H9 (cell line): ENCODE results near the gene FMO3. TPM values are rescaled to one million over a fixed set of nuclear protein-coding genes. Genes with fewer than 3 reads are reported as not detected.
A peak's percentile ranks its signal among the peaks of the same experiment; 100 is the strongest.

ENCODE experiments used
- DNase-seq: peaks from one replicate; pipeline ENCODE4 v3.0.0-alpha.2; 2017
- H2AFZ ChIP-seq: one replicate; pipeline ENCODE4 v1.6.1; 2013; ENCODE audit warnings: mild to moderate bottlenecking, low read length, control low read depth, moderate library complexity
- H2AK5ac ChIP-seq: 2 replicates; pipeline ENCODE4 v1.6.1; 2013; ENCODE audit warnings: low read length, control low read depth, mixed read lengths; ENCODE audit not compliant: insufficient read length
- H2BK120ac ChIP-seq: one replicate; pipeline ENCODE4 v1.6.1; 2013; ENCODE audit warnings: low read depth, mild to moderate bottlenecking, low read length, control low read depth, inconsistent platforms; ENCODE audit not compliant: poor library complexity, severe bottlenecking
- H2BK12ac ChIP-seq: 2 replicates; pipeline ENCODE4 v1.6.1; 2013; ENCODE audit warnings: low read length, control low read depth, mixed read lengths, low read depth; ENCODE audit not compliant: insufficient read length
- H2BK15ac ChIP-seq: 2 replicates; pipeline ENCODE4 v1.6.1; 2013; ENCODE audit warnings: low read depth, low read length, control low read depth
- H2BK20ac ChIP-seq: one replicate; pipeline ENCODE4 v1.6.1; 2013; ENCODE audit warnings: low read depth, mild to moderate bottlenecking, low read length, control low read depth, inconsistent platforms; ENCODE audit not compliant: poor library complexity, severe bottlenecking
- H2BK5ac ChIP-seq: 2 replicates; pipeline ENCODE4 v1.6.1; 2013; ENCODE audit warnings: low read length, control low read depth, mixed read lengths; ENCODE audit not compliant: insufficient read length
- H3K14ac ChIP-seq: 2 replicates; pipeline ENCODE4 v1.6.1; 2013; ENCODE audit warnings: low read length, control low read depth; ENCODE audit not compliant: insufficient read depth
- H3K18ac ChIP-seq: 2 replicates; pipeline ENCODE4 v1.6.1; 2013; ENCODE audit warnings: low read depth, mild to moderate bottlenecking, mixed read lengths, low read length, control low read depth; ENCODE audit not compliant: insufficient read length
- H3K23ac ChIP-seq: 2 replicates; pipeline ENCODE4 v1.6.1; 2013; ENCODE audit warnings: low read length, control low read depth, mixed read lengths, low read depth; ENCODE audit not compliant: insufficient read length
- H3K23me2 ChIP-seq: 2 replicates; pipeline ENCODE4 v1.6.1; 2013; ENCODE audit warnings: low read depth, mild to moderate bottlenecking, mixed read lengths, low read length, control low read depth; ENCODE audit not compliant: insufficient read length, poor library complexity, severe bottlenecking
- H3K27ac ChIP-seq: 2 replicates; pipeline ENCODE4 v1.5.1; 2013; ENCODE audit warnings: low read length, control low read depth, mixed read lengths, low read depth; ENCODE audit not compliant: insufficient read length
- H3K27me3 ChIP-seq: 2 replicates; pipeline ENCODE4 v1.6.1; 2013; ENCODE audit warnings: low read length, control low read depth, inconsistent platforms; ENCODE audit not compliant: insufficient read depth
- H3K4ac ChIP-seq: 2 replicates; pipeline ENCODE4 v1.6.1; 2013; ENCODE audit warnings: low read depth, mild to moderate bottlenecking, control low read depth, inconsistent platforms, low read length, moderate library complexity
- H3K4me1 ChIP-seq: 2 replicates; pipeline ENCODE4 v1.6.1; 2013; ENCODE audit warnings: low read length, control low read depth, inconsistent platforms; ENCODE audit not compliant: insufficient read depth
- H3K4me2 ChIP-seq: 2 replicates; pipeline ENCODE4 v1.6.1; 2013; ENCODE audit warnings: low read length, control low read depth, mixed read lengths; ENCODE audit not compliant: insufficient read length, insufficient read depth
- H3K56ac ChIP-seq: 2 replicates; pipeline ENCODE4 v1.6.1; 2013; ENCODE audit warnings: low read depth, mild to moderate bottlenecking, mixed read lengths, low read length, control low read depth; ENCODE audit not compliant: insufficient read length
- H3K79me1 ChIP-seq: 2 replicates; pipeline ENCODE4 v1.6.1; 2013; ENCODE audit warnings: low read depth, mild to moderate bottlenecking, moderate library complexity, low read length, control low read depth, inconsistent platforms; ENCODE audit not compliant: insufficient read depth, poor library complexity, severe bottlenecking
- H3K79me2 ChIP-seq: 2 replicates; pipeline ENCODE4 v1.6.1; 2013; ENCODE audit warnings: low read length, control low read depth, inconsistent platforms; ENCODE audit not compliant: insufficient read depth
- H3K9ac ChIP-seq: 2 replicates; pipeline ENCODE4 v1.6.1; 2013; ENCODE audit warnings: low read length, control low read depth, mixed read lengths; ENCODE audit not compliant: insufficient read length; ENCODE audit errors: extremely low read depth
- H3K9me3 ChIP-seq: one replicate; pipeline ENCODE4 v1.6.1; 2013; ENCODE audit warnings: low read depth, low read length, inconsistent platforms; ENCODE audit not compliant: control insufficient read depth
- H3T11ph ChIP-seq: one replicate; pipeline ENCODE4 v1.6.1; 2013; ENCODE audit warnings: mild to moderate bottlenecking, low read length, control low read depth, inconsistent platforms
- H4K20me1 ChIP-seq: one replicate; pipeline ENCODE4 v1.6.1; 2013; ENCODE audit not compliant: control insufficient read depth, insufficient read length, insufficient read depth
- H4K5ac ChIP-seq: 2 replicates; pipeline ENCODE4 v1.6.1; 2013; ENCODE audit warnings: low read depth, mild to moderate bottlenecking, mixed read lengths, low read length, control low read depth; ENCODE audit not compliant: insufficient read length
- H4K8ac ChIP-seq: replicated peaks from 2 replicates; pipeline ENCODE4 v1.6.1; 2013; ENCODE audit warnings: low read length, control low read depth, mixed read lengths, low read depth; ENCODE audit not compliant: insufficient read length
- H4K91ac ChIP-seq: 2 replicates; pipeline ENCODE4 v1.6.1; 2013; ENCODE audit warnings: low read depth, mild to moderate bottlenecking, moderate library complexity, mixed read lengths, low read length, control low read depth; ENCODE audit not compliant: insufficient read length
- H3K27ac Mint-ChIP-seq, 3 experiments: 2 replicates in 2 of 3; 3 replicates in 1 of 3; pipeline ENCODE4 v1.8.0; 2020 to 2021; ENCODE audit warnings: mixed read lengths in 3 of 3, mild to moderate bottlenecking in 1 of 3, moderate library complexity in 1 of 3
- H3K27me3 Mint-ChIP-seq: 2 replicates; pipeline ENCODE4 v1.8.0; 2021; ENCODE audit warnings: low read depth, mild to moderate bottlenecking, moderate library complexity, mixed read lengths
- H3K36me3 Mint-ChIP-seq, 3 experiments: 2 replicates in 2 of 3; 3 replicates in 1 of 3; pipeline ENCODE4 v1.8.0; 2020 to 2021; ENCODE audit warnings: low read depth in 3 of 3, mixed read lengths in 3 of 3; ENCODE audit not compliant: insufficient read depth in 1 of 3
- H3K4me1 Mint-ChIP-seq, 2 experiments: 2 replicates each; pipeline ENCODE4 v1.8.0; 2020; ENCODE audit warnings: mixed read lengths in 2 of 2
- H3K4me3 Mint-ChIP-seq, 2 experiments: 2 replicates in 1 of 2; 3 replicates in 1 of 2; pipeline ENCODE4 v1.8.0; 2020 to 2021; ENCODE audit warnings: mild to moderate bottlenecking in 2 of 2, mixed read lengths in 2 of 2, moderate library complexity in 1 of 2
- H3K9me3 Mint-ChIP-seq, 2 experiments: 2 replicates in 1 of 2; 3 replicates in 1 of 2; pipeline ENCODE4 v1.8.0; 2020; ENCODE audit warnings: mild to moderate bottlenecking in 2 of 2, mixed read lengths in 2 of 2, moderate library complexity in 1 of 2
- total RNA-seq: library from RNA; stranded (reverse); gene quantifications from 2 replicates; pipeline ENCODE4 v1.2.1, GENCODE V29; 2021
- TF ChIP-seq, protein P1 (sequence below): fragments of 200-600 bp; sonication (generic); conservative IDR thresholded peaks from 3 replicates; pipeline ENCODE4 v1.8.0; 2021; ENCODE audit warnings: antibody characterized with exemption, mild to moderate bottlenecking

Gene FMO3
- total RNA-seq, 1 experiment from 2014 or later: not detected

- H3T11ph ChIP-seq: no peak overlapping the region
- H3K23ac ChIP-seq: no peak overlapping the region
- H4K91ac ChIP-seq: no peak overlapping the region
- no peak overlapping the region for H2AK5ac ChIP-seq
- no peaks in the 10 kb centered on the region for H3K9me3 ChIP-seq
- no peak overlapping the region for H3K14ac ChIP-seq
- TF ChIP-seq, protein P1, sequence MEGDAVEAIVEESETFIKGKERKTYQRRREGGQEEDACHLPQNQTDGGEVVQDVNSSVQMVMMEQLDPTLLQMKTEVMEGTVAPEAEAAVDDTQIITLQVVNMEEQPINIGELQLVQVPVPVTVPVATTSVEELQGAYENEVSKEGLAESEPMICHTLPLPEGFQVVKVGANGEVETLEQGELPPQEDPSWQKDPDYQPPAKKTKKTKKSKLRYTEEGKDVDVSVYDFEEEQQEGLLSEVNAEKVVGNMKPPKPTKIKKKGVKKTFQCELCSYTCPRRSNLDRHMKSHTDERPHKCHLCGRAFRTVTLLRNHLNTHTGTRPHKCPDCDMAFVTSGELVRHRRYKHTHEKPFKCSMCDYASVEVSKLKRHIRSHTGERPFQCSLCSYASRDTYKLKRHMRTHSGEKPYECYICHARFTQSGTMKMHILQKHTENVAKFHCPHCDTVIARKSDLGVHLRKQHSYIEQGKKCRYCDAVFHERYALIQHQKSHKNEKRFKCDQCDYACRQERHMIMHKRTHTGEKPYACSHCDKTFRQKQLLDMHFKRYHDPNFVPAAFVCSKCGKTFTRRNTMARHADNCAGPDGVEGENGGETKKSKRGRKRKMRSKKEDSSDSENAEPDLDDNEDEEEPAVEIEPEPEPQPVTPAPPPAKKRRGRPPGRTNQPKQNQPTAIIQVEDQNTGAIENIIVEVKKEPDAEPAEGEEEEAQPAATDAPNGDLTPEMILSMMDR: no peak
- no peak overlapping the region for H2BK12ac ChIP-seq
- no peaks in the 10 kb centered on the region for H3K4me1 ChIP-seq
- no peaks in the 10 kb centered on the region for H3K27me3 Mint-ChIP-seq
- H2BK15ac ChIP-seq: no peak overlapping the region
- no peaks in the 10 kb centered on the region for H3K79me2 ChIP-seq
- no peak overlapping the region for H3K56ac ChIP-seq
- no peak overlapping the region for H4K5ac ChIP-seq
- H2BK120ac ChIP-seq: no peak overlapping the region
- no peak overlapping the region for H2BK20ac ChIP-seq
- H3K27ac Mint-ChIP-seq: peak overlapping the region in 1 of 3 experiments; percentile 3; a peak in 1 of 7 replicates
- no peak overlapping the region for H3K18ac ChIP-seq
- peaks cover 0 to 2% of the 10 kb centered on the region in 2 experiments; a peak in 1 of 5 replicates for H3K9me3 Mint-ChIP-seq
- no peak overlapping the region for H3K27ac ChIP-seq
- H3K79me1 ChIP-seq: no peaks in the 10 kb centered on the region
- H3K9ac ChIP-seq: no peak overlapping the region
- no peak overlapping the region for H2AFZ ChIP-seq
- H3K4ac ChIP-seq: no peak overlapping the region
- no peak overlapping the region for H3K4me3 Mint-ChIP-seq
- no peak for DNase-seq
- no peak overlapping the region for H3K4me2 ChIP-seq
- H4K20me1 ChIP-seq: no peaks in the 10 kb centered on the region
- H3K4me1 Mint-ChIP-seq: peaks cover 15 to 17% of the 10 kb centered on the region in 2 experiments
- H3K36me3 Mint-ChIP-seq: no peaks in the 10 kb centered on the region; a peak in 3 of 7 replicates
- no peaks in the 10 kb centered on the region for H3K23me2 ChIP-seq
- no peaks in the 10 kb centered on the region for H3K27me3 ChIP-seq
- H2BK5ac ChIP-seq: no peak overlapping the region
- H4K8ac ChIP-seq: no peak overlapping the region
Measured at GRCh38 chr1:171161431-171161830, 70.7 kb downstream of the FMO3 start.
